IPS-NIHi7 (cell line): ENCODE measurements around the gene RHBG.

Experiments used
- DNase-seq: peaks from one replicate; pipeline ENCODE4 v3.0.0; 2012; ENCODE audit warnings: mixed read lengths; ENCODE audit errors: extremely low spot score

Gene RHBG

DNA sequence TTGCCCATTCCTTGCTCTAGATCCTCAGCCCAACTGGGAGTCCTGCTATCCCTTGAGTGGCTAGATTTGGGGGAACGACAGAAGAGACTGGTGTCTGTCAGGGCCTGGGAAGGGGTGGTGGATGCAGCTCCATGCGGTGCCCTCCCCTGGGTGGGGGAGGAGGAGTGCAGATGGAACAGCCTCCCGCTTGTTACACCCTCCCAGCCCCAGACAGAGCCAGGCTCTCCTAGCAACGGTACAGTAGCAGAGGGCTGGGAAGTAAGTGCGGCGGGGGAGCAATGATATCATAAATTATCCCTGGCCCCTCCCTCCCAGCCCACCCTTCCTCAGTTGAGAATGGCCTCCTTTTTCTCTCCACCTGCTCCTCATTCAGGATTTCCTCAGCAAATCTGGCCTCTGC is 37.2 kb downstream of the RHBG start:
- no peak for DNase-seq

DNA sequence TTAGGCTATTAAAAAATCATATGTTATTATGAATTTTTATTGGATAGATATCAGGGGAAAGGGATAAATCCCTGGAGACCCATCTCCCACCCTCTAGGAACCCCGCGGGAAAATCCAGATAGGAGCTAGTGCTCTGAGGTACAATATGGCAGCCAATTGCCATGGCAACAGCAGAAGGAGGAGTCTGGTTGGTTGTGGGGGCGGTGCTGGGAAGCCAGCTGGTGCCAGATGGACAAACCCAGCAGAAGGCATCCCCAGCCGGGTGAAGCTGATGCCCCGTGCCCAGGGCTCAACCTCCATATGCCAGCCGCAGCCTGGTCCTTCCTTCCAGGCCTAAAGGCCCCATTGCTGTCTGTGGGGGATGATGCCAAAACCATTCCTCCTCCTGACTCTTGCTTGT is 38.3 kb downstream of the RHBG start:
- no peak for DNase-seq

DNA sequence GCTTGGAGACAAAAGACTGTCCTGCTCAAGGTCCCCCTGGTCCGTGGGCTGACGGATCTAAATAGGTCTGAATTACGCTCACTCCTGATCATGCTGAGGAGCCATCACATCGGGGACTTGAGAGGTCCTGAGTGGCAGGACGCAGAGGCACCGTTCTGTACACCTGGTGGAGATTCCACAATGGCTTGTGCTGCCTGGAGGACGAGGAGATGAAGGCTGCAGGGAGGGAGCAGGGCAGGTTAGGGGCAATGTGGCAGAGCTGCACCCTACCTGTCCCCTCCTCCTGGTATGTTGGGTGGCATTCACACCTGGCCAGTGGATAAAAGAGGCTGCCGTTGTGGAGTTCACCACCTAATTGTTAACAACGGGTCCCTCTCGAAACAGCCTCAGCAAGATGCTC is 38.7 kb downstream of the RHBG start:
- DNase-seq: no peak

DNA sequence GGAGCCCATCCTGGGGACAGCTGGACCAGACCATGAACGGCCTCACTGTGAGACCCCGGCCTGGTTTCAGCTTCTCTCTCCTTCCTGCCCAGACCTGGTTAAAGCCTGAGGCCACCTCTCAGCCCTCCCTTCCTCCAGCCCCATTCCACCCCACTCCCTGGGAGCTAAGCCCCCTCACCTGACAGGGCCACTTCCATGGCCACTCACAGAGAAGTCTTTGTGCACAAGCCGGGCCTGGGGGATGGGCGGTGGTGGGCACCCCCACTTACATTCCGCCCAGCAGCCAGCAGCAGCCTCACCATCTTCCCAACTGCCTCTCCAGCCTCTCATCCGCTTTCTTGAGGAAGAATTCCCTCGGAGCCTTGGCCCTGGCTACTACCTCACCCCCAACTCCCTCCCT is 40.4 kb downstream of the RHBG start:
- no peak for DNase-seq

DNA sequence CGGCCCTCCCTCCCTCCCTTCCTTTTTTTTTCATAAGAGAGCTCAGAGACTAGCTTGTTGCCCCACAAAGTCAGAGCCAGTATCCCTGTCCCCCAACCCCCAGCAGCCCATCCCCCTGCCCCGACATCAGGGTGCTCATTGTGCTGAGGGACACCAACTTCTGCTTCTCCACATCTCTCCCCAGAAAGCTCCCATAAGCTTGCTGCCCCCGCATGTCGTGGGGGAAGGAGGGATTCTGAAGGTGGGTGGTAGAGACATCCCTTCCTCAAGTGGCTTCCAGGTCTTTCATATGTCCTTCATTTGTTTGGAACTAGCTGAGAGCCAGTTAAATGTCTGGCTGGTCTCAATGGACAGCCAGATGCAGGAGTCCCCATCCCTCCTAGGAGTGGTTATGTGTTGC is 41.2 kb downstream of the RHBG start:
- no peak for DNase-seq

DNA sequence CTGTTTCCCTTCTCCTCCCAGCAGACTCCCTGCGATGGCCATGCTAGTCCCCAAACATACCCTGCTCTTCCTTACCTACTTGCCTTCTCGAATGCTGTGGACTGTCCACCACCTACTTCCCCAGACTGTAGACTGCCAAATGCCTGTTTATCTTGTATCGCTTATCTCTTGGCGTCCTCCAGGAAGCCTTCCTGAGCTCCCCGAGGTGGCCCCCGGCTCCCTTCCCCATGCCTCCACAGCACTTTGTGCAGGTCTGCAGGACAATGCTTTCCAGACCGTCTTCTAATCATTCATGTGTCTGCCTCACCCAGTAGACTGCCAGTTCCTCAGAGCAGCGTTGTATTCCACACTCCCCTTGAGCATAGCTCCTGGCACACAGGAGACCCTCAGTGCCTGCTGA is 41.7 kb downstream of the RHBG start:
- no peak for DNase-seq

DNA sequence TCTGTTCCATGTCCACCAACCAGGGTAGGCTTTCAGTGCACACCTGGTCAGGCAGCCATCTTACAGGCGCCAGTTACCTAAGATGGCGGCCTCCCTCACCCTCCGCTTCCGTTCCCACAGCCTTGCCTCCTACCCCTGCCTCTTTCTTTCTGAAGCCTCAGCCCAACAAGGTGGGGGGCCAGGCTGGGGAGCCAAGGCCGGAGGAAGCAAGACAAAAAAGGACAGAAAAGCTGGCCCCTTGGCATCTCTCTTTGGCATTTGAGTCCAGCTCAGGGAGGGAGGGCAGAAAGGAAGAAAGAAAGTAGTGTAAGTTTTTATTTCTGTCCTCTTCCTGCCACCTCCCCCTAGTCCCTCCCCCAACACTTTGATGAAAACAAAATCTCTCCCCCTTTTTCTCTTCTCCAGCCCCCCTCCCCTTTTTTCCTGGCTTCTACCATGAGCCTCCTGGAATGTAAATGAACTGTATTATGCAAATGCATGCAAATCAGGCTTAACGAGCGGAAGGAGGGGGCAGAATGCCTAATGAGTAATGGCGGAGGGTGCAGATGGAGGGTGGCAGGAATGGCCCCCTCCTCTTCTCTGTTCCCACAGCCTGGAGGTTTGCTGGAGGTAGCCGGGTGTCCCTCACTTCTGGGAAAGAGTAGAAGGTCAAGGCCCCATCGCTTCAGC is 43.8 kb downstream of the RHBG start:
- no peak for DNase-seq

DNA sequence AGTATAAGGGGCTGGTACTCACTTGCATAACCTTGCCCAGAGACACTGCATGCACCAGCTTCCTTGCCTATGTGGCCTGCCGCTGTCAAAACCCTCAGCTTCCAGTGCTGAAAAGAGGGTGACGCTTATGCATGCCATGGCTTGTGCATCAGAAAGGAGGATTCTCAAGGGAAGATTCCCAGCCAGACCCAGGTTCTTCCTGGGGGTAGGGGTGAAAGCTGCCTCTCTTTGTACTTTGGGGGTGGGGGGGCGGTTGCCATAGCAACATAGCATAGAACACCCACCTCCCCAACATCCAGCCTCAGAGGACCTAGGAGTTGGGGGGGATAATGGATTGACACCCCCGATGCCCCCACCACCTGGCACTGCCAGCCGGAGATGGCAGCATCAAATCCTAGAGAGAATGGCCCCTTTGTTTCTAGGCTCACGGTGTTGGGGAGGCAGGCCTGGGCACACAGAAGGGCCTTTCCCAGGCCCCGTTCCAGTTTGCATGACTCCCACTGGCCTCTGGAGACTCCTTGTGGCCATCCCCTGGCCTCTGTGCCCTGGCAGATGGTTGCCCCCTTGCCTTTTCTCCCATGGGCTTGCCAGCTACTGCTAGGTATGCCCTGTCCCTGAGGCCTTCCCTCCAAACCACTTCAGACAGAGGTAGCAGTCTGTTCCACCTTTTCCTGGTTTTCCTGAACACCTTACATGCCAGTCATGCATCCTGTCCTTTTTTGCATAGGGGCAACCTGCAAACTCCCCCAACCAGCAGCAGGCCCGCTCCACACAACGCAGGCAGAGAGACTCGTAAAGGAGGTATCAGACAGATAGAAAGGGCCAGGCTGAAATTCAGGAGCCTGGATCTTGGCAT is 44.6 kb downstream of the RHBG start:
- DNase-seq: no peak

DNA sequence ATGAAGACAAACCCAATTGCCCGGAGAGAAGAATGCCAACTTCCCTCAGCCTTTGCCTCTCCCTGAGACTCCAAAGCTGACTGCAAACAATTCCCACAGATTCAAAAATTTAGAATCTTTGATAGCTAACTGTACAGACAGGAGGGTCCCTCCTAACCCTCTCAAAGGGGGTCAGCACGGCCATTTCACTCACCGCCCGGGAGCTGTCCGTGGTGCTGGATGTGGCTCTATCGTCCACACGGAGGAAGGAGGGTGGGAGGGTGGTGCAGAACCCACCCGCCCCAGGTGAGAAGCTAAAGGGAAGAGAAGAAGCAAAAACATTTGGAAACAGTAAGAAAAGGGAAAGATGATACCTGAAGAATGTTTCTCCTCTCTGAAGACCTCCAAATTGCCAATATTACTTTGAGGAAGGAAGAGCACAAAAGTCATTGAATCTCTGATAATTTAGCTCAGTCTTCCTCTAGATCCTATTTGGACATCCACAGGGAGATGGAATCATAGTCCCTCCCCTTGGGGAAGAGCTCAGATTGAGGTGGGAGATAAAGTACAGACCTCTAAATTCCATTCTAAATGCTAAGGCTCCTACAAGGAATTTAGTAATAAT is 45.6 kb downstream of the RHBG start:
- peak; percentile 76 for DNase-seq

DNA sequence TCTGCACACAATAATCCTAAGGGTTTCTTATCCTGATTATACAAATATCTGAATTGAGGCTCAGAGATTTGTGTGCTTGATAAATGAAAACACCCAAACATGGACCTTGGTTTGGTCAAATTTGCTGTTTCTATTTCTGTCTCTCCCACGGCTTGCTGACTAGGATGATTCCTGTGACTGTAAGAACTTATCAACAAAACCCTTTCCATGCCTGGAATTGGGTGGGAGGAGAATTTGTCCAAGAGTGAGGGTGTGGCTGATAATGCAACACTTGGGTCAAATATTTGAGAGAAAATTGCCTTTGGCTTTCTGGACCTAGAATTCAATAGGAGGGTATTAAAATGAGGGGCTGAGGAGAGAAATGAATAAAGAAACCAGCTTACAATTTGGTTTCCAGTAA is 48.0 kb downstream of the RHBG start:
- DNase-seq: no peak

DNA sequence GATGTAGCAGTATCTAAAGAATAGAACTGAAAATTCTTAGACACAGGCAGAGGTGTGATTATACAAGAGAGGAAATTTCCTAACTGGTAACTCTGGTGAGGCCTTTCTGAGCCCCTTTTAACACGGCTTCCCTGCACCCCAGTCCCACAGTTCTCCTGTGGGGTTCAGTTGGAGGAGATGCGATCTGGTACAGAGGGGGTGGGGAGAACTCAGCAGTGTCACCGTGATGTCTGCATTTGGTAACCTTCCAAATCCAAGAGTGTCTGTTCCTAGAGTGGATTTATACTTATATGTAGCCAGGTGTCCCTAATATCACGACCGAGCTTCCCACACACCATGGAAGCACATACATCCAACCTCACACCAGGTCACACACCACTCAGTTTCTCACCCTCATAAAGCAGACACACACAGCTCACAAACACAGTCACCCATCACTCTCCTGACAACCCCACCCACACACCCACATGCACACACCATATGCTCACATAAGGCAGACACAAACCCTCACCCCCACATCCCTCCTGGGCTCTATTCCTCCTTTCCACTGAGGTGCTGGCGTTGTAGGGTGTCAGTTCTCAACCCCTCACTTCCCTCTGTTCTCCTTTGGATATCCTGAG is 48.5 kb downstream of the RHBG start:
- DNase-seq: no peak

DNA sequence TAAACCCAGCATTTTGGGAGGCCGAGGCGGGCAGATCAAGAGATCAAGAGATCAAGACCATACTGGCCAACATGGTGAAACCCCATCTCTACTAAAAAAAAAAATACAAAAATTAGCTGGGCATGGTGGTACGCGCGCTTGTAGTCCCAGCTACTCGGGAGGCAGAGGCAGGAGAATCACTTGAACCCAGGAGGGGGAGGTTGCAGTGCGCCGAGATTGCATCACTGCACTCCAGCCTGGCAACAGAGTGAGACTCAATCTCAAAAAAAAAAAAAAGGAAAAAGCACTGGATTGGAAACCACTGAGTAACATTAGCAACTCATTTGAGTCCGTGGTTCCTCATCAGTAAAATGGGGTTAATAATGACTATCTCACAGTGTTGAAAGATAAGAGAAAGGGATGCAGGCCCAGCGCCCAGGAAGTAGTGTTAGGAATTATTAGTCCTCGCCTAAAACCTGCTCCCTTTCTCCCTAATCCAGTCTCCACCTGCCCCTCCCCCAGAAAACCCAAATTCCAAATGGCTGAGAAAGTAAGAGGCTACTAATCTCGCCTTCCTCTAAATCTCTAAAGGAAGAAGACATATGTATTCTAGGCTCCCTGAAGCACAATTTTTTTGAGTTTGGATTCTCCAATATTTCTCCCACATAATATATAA is 49.5 kb downstream of the RHBG start:
- DNase-seq: no peak

DNA sequence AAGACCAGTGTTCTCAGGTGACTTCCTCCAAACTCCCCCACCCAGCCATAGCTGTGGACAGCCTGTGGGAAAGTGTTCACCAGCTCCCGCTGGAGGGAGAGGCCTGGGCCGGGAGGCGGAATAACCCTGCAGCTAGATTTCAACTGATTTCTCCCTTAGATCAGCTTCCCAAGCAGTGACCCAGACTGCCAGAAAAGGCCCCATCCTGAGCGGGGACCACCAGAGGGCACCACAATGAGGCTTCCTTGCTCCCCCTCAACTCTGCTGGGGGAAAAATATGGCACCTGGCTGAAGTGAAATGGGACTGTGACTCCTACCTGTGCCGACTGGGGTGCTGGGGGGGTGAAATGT is 50.8 kb downstream of the RHBG start:
- DNase-seq: peak; percentile 78

DNA sequence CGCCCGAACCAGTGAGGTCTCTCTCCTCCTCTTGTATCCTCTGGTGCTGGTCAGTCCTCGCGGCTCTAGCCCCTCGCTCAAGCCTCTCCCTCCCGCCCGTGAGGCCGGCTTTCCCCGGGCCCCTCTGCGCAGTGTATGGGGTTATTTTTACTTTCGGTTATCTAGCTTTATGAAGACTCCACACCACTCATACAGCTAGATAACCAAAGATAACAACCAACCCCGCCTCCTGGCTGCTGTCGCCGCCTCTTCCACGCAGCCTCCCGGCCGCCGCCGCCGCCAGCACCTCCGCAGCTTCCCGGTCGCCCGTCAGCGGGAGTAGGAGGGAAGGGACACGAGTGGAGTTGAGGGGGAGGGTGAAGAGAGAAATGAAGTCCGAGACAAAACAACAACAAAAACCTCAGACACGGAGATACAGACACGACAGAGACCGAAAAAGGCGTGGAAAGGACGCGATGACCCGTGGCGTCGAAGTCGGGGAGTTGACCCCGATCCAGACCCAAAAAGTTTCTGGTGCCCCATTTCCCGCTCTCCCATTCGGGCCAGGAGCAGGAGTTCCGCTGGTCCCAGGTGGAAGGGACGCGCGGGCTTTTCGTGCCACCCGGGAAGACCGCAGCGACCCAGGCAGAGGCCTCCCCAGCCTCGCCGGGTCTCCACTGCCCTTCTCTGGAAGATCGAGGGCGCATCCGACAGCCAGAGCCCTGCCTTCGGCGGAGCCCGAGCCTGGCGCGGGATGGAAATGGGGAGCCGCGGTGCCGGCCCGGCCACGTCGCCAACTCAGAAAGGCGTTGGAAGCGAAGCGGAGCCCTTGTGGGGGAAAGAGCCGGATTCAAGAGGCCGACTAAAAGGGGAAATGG is 51.4 kb downstream of the RHBG start:
- no peak for DNase-seq

DNA sequence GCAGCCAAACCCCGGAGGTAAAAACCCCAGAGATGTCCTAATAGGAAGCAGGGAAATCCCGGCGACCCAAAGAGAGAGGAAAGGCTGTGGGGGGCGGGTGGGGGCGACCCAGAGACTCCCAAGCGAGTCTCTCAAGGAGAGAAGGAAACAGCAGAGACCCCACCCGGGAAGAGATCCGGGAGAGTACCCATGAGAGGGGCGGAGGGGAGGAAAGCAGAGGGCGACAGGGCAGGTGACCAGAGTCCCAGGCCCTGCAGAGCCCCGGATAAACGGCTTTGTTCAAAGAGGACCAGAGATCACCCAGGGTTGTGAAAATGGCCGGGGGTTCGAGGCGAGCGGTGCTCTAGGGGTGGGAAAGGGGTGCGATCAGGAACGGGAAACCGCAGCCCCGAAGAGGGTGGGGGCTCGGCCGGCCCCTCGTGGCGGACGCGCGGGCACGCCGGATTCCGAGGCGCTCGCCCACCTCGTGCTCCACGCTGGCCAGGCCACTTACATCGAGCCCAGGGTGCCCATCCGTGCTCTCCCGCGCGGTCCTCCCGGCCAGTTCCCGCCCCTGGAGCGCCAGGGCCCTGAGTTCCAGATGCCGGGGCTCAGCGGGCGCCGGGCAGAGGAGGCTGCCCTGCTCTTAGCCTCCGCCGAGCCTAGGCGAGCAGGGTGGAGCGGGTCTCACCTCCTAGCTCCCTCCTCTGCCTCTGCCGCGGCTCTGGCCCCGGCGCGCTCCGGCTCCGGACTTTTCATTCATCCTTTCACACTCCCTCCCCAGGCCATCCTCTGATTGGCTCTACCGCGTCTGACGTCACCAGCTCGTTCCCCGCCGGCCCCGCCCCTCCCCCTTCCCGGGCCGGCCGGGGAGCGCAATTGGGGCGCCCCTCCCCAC is 52.3 kb downstream of the RHBG start:
- DNase-seq: peak; percentile 96

DNA sequence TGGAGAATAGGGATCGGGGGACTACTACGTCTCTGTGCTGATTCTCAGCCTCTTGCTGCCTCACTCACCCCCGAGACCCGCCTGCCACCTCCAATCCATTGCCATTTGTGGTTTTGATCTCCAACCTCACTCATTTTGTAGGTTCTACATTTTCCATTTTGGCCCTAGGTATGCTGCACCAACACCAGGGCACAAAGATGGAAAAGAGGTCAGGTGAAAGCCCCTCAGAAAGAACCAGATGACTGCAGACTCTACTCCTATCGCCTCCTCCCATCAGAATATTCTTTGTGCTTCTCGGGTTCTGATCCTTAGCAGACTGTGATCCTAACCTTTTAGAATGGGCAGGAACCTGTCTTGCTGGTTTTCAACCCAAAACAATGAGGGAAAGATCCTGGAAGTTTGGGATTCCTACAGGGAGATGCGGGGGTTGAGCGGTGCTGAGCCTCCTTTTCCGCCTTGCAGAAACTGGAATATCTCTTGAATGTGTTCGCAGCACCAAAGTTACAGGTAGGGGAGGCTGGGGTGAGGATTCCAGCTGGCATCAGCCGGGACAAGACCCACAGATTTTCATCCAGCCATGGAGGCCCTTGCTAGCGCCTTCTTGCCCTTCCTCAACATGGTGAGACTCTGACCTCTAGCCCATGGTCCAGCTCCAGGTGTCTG is 53.1 kb downstream of the RHBG start:
- peak; percentile 49 for DNase-seq

DNA sequence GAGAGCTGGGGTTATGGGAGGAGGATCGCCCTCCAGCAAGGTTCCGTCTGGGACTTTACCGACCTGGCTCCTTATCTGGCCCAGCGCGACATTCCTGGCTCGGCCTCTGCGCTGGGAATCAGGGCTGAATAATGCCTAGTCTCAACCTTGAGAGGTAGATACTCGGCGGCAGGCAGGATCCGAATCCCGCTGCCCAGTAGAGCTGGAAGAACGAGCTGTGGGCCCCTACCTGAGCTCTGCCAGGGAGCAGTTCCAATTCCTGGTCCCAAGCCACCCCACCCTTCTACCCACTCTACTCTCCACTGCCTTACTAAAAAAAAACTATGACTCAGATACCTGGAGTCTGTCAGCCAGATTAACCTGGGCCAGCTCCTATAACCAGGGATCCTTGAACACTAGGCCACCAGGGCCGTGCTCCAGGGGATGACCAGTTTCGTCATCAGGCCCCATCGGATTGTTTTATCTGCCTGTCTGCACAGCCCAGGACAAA is 53.6 kb downstream of the RHBG start:
- DNase-seq: no peak

DNA sequence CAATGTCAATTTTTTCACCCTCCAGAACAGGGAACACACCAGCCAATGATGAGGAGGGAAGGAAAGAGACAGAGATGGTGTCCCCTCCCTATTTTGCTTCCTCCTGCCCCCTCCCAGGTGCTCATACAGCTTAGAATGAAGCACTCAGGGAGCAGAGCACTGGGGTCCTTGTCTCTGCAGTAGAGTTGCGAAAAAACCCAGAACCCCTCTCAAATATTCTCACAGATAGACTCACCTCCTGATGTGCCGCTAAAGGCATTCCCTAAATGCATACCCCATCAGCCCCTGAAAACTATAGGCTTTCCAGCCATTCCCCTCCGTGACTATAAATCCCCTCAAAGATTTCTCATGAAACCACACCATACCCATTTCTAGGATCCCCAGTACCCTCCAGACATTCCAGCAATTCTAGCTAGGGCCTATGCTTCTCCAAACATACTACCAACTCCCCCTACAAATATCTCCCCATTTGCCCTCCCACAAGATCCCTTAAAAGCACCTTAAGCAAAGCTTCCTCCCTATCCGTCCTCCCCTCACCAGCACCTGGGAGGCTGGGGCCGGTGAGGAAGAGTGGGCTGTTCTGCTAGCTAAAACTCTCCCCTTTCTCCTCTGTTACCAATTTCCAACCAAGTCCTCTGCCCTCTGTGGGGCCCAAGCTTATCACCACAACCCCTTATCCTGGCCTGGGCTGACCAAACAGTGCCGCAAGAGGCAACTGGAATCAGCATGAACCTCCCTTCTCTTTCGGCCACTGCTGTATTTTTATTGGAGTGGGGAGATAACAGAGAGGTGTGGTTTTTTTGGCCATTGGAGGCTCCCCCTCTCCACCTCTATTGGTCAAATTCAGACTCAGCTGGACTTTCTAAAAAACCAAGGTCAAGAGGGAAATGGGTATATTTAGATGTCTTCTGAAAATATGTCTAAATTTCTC is 54.7 kb downstream of the RHBG start:
- no peak for DNase-seq
